Lower lobe of right lung (tissue), 2 donors: ENCODE data around the gene PDK2. TPM values are rescaled to one million over a fixed set of nuclear protein-coding genes. Genes with fewer than 3 reads are reported as not detected.

Experiments
- ATAC-seq, 2 donors: fragments of 200-7000 bp; cut with Tn5 transposase; one replicate each; pipeline ENCODE4 v1.9.1; 2020 to 2022; ENCODE audit warnings: mild to moderate bottlenecking in 2 of 2, moderate library complexity in 2 of 2
- DNase-seq: peaks from one replicate; pipeline ENCODE4 v3.0.0-alpha.2; 2020
- H3K27ac ChIP-seq: fragments of 200-600 bp; one replicate; pipeline ENCODE4 v1.8.0; 2022
- H3K27me3 ChIP-seq: fragments of 200-600 bp; one replicate; pipeline ENCODE4 v1.8.0; 2022; ENCODE audit warnings: low read depth
- H3K36me3 ChIP-seq: fragments of 200-600 bp; one replicate; pipeline ENCODE4 v1.8.0; 2022; ENCODE audit warnings: mild to moderate bottlenecking
- H3K4me1 ChIP-seq: fragments of 200-600 bp; one replicate; pipeline ENCODE4 v1.8.0; 2022
- H3K4me3 ChIP-seq: fragments of 200-600 bp; one replicate; pipeline ENCODE4 v1.8.0; 2022; ENCODE audit warnings: mild to moderate bottlenecking
- H3K9me3 ChIP-seq: fragments of 200-600 bp; one replicate; pipeline ENCODE4 v1.8.0; 2022
- intact Hi-C: fragments of 100-400 bp; cut with DNase I; formaldehyde crosslinking; loops from one replicate; pipeline ENCODE4 v1.11.0; 2022
- total RNA-seq: library from RNA; stranded (reverse); fragmentation: NEBNext Ultra II Directional; extraction: Animal tissue kit (Norgen Biotek cat#: 25700); gene quantifications from one replicate; pipeline ENCODE4 v1.2.1, GENCODE V29; 2021
- TF ChIP-seq, protein P1 (sequence below): fragments of 200-600 bp; IDR thresholded peaks from one replicate; pipeline ENCODE4 v1.8.0; 2022; ENCODE audit warnings: antibody characterized with exemption, mild to moderate bottlenecking
- donor health status: DM: no; HTN: yes; CAD: no; lungs with severe emphysema.

Gene PDK2
- total RNA-seq, 1 donor from 2014 or later, result 35.7 TPM

DNA sequence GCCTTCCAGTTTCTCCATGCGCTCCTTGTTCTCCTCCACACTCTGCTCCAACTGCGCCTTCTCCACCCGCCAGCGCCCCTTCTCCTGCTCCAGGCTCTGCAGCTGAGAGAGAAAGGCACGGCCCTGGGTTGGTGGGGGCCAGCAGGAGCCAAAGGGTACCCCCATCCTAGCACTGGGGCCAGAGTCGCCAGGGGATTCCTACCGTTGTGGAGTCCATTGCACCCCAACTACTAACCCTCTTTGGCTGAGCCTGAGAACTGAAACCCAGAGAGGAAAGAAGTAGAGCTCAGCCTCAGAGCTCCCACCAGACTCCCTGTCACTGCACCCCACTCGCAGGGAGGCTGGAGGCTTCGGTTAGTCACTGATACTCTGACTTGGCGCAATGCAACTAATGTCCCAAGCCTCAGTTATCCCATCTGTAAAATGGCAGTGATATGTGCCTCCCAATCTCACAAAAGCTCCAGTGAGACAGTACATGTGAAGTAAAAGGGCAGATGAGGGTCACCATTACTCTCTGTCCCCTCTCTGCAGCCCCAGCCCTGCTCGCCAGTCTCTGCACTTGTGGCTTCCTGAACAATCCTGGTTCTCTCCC lies 41.0 kb downstream of the PDK2 start:
- intact Hi-C loops, result no loop called here
- H3K4me1 ChIP-seq, result peaks cover 31% of the 10 kb centered on the region
- H3K9me3 ChIP-seq, result no peaks in the 10 kb centered on the region
- TF ChIP-seq, protein P1, sequence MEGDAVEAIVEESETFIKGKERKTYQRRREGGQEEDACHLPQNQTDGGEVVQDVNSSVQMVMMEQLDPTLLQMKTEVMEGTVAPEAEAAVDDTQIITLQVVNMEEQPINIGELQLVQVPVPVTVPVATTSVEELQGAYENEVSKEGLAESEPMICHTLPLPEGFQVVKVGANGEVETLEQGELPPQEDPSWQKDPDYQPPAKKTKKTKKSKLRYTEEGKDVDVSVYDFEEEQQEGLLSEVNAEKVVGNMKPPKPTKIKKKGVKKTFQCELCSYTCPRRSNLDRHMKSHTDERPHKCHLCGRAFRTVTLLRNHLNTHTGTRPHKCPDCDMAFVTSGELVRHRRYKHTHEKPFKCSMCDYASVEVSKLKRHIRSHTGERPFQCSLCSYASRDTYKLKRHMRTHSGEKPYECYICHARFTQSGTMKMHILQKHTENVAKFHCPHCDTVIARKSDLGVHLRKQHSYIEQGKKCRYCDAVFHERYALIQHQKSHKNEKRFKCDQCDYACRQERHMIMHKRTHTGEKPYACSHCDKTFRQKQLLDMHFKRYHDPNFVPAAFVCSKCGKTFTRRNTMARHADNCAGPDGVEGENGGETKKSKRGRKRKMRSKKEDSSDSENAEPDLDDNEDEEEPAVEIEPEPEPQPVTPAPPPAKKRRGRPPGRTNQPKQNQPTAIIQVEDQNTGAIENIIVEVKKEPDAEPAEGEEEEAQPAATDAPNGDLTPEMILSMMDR, result no peak
- ATAC-seq, result no peak
- peaks cover 68% of the 10 kb centered on the region for H3K36me3 ChIP-seq
- no peaks in the 10 kb centered on the region for H3K27me3 ChIP-seq
- DNase-seq, result no peak
- H3K27ac ChIP-seq, result no peak overlapping the region
- no peak overlapping the region for H3K4me3 ChIP-seq

DNA sequence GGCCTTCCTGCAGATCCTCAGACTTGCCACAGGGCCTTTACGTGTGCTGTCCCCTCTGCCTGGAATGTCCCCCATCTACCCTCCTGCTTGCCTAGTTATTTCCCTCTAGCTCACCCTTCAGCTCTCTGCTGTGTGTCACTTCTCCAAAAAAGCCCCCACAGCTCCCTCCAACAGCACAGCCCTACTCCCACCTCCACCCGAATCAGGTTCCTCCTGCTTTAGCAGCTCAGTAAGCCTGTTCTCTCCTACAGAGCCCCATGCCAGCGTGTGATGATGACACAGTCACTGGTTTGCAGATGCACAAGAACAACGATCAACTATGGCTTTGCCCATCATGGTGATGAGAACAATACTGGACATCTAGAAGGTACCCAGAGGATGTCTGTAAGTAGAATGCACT lies 41.9 kb downstream of the PDK2 start:
- DNase-seq (no peak), ATAC-seq (no peak)
- Histone ChIP-seq H3K4me1 (peaks cover 40% of the 10 kb centered on the region), H3K36me3 (peaks cover 76% of the 10 kb centered on the region), H3K4me3 (no peak overlapping the region), H3K27me3 (no peaks in the 10 kb centered on the region), H3K27ac (no peak overlapping the region), H3K9me3 (no peaks in the 10 kb centered on the region)
- intact Hi-C loops, result no loop called here
- TF ChIP-seq, protein P1, result no peak

DNA sequence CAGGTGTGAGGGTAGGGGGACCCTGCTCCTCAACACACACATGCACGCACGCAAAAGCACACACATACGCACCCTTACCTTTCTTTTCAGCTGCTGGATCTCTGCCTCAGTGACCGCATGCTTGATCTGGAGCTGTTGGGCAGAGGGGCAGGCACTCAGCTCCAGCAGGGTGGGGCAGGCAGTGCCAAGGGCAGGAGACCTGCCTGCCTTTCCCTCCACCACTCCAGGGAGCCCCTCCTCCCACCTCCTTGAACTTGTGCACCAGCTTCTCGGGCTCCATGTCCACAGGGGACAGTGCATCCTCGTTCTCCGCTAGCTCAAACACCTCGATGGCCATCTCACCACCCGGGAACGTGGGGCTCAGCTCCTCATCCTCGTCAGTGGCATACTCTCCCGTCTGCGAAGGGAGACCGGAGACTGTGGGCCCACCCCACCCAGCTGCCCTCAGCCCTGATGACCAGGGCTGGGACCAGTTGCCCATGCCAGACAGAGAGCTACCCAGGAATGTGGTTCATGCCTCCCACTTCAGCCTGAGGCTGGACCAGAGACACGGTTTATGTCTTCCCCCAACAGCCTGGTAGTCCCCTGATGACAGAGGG lies 44.1 kb downstream of the PDK2 start:
- DNase-seq (no peak), ATAC-seq (no peak)
- no peak overlapping the region for H3K4me3 ChIP-seq
- H3K27me3 ChIP-seq, result no peaks in the 10 kb centered on the region
- H3K27ac ChIP-seq, result peak overlapping the region; percentile 9
- TF ChIP-seq, protein P1, result no peak
- peaks cover 97% of the 10 kb centered on the region for H3K36me3 ChIP-seq
- H3K4me1 ChIP-seq, result peaks cover 34% of the 10 kb centered on the region
- intact Hi-C loops, result no loop called here
- no peaks in the 10 kb centered on the region for H3K9me3 ChIP-seq

DNA sequence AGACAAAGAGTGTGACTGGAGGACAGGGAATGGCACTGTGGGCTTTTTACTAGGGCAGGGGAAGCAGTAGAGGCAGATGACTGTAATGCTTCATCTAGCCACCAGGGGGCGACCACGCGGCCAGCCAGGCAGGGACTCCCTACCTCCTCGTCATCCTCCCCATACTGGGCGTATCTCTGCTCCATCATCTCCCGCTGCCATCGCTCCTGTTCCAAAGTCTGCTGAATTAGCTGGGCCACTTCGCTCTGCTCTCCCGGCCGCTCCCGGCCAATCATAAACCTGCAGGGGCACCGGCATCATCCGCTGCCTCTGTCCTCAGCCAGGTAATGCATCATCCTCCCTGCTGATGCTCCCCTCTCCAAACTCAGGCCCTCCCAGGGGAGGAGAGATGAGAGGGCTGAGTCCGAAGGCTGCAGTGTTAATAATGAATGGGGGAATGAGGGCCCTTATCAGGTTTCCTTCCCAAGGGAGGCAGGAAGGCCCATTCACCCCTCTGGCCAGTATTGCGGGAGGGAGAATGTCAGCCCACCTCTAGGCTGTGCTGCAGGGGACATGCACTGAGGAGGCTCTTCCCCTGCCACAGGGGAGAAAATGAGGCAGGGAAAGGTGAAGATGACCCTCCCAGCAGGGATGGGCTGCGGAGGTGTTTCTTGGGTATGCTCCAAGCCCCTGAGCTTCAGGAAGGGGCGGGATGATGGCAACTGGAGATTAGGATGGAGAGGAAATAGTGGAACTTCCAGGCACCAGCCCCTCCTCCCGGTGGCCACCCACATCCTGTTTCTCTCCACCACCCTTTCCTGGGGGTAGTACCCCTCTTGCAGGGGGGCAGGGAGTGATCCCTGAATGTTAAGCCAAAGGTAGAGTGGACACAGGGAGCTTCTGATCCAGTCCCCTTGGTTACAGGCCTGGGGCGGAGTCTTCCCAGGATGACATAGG lies 45.1 kb downstream of the PDK2 start:
- TF ChIP-seq, protein P1, result peak; percentile 93
- H3K4me1 ChIP-seq, result peaks cover 41% of the 10 kb centered on the region
- DNase-seq, result peak; percentile 87
- H3K27ac ChIP-seq, result peak overlapping the region; percentile 49
- peaks cover 97% of the 10 kb centered on the region for H3K36me3 ChIP-seq
- peak overlapping the region; percentile 2 for H3K4me3 ChIP-seq
- ATAC-seq, result peak; percentile 89 to 90
- H3K27me3 ChIP-seq, result no peaks in the 10 kb centered on the region
- H3K9me3 ChIP-seq, result no peaks in the 10 kb centered on the region
- intact Hi-C loops, result no loop called here

DNA sequence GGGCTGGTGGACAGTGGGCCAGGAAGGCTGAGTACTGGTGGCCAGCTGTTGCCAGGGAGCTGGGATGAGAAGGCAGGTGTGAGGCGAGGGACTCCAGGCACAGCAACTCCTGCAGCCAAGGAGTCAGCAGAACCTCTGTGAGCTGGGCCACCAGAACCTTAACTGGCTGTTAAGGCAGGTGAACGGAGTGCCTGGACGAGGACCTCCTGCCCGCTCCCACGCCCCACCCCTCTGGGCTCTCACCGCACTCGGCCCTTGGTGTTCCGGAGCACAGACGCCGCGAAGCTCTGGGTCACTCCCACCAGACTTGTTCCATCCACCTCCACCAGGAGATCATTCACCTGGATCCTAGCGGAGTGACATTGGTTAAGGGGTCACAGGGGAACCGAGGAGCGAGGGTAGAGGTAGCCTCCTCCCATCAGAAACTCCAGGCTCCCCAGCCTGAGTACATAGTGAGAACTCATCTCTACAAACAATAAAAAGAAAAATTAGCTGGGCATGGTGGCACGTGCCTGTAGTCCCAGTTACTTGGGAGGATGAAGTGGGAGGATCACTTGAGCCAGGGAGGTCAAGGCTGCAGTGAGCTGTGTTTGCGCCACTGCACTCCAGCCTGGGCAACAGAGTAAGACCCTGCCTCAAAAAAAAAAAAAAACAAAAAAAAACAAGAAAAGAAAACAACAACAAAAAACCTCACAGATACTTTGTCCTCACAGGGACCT lies 46.0 kb downstream of the PDK2 start:
- no peak overlapping the region for H3K4me3 ChIP-seq
- TF ChIP-seq, protein P1, result no peak
- no peaks in the 10 kb centered on the region for H3K9me3 ChIP-seq
- peaks cover 93% of the 10 kb centered on the region for H3K36me3 ChIP-seq
- DNase-seq, result no peak
- peaks cover 51% of the 10 kb centered on the region for H3K4me1 ChIP-seq
- ATAC-seq, result no peak
- intact Hi-C loops, result no loop called here
- H3K27me3 ChIP-seq, result no peaks in the 10 kb centered on the region
- H3K27ac ChIP-seq, result peak overlapping the region; percentile 49
